HEK293 (cell line): ENCODE measurements around the gene PTGER1.
A peak's percentile ranks its signal among the peaks of the same experiment; 100 is the strongest.

Experiments
- CTCF ChIA-PET: fragments of 350-600 bp; formaldehyde crosslinking; extraction: SDS; loops from one replicate; lab custom pipeline; 2021; ENCODE audit warnings: antibody characterized with exemption; lab: Yijun Ruan, JAX
- POLR2A ChIA-PET: fragments of 300-600 bp; formaldehyde crosslinking; extraction: SDS; loops from one replicate; lab custom pipeline; 2020; ENCODE audit warnings: antibody characterized with exemption, inconsistent platforms; lab: Yijun Ruan, JAX
- H3K27ac ChIP-seq: fragments of 200-500 bp; sonication (Bioruptor generic); 2 replicates; pipeline ENCODE4 v1.5.1; 2014; ENCODE audit warnings: low read depth, low read length, control low read depth, inconsistent platforms; ENCODE audit errors: extremely low read depth
- H3K36me3 ChIP-seq, 2 experiments: fragments of 200-500 bp in 1 of 2; sonication (Bioruptor generic) in 1 of 2; 1 replicate in 1 of 2; 2 replicates in 1 of 2; pipeline ENCODE4 v1.5.1; 2014 to 2017; ENCODE audit warnings: inconsistent platforms in 2 of 2, low read length in 2 of 2; ENCODE audit not compliant: control insufficient read depth in 2 of 2, insufficient read depth in 1 of 2
- H3K4me1 ChIP-seq: fragments of 200-500 bp; sonication (Bioruptor generic); 2 replicates; pipeline ENCODE4 v1.5.1; 2014; ENCODE audit warnings: mild to moderate bottlenecking, low read length, inconsistent platforms; ENCODE audit not compliant: control insufficient read depth, insufficient read depth
- H3K4me3 ChIP-seq: 2 replicates; pipeline ENCODE4 v1.5.1; 2011; ENCODE audit warnings: low read depth, mild to moderate bottlenecking, control low read depth, low read length, moderate library complexity
- H3K9me3 ChIP-seq: fragments of 200-500 bp; sonication (Bioruptor generic); 2 replicates; pipeline ENCODE4 v1.5.1; 2014; ENCODE audit warnings: low read depth, low read length, inconsistent platforms; ENCODE audit not compliant: control insufficient read depth, insufficient read depth
- FEZF1 ChIP-seq: fragments of 450-650 bp; formaldehyde crosslinking; IDR thresholded peaks from 2 replicates; pipeline ENCODE4 v1.5.1; 2016; ENCODE audit warnings: missing biosample characterization, missing genetic modification characterization
- GLIS1 ChIP-seq: fragments of 450-650 bp; formaldehyde crosslinking; IDR thresholded peaks from 2 replicates; pipeline ENCODE4 v1.5.1; 2016; ENCODE audit warnings: missing biosample characterization, missing genetic modification characterization
- HOXA7 ChIP-seq: sonication (generic); formaldehyde crosslinking; IDR thresholded peaks from 2 replicates; pipeline ENCODE4 v1.8.1; 2022; ENCODE audit warnings: missing genetic modification reagents, borderline replicate concordance
- MEIS1 ChIP-seq: sonication (generic); formaldehyde crosslinking; IDR thresholded peaks from 2 replicates; pipeline ENCODE4 v1.8.1; 2022; ENCODE audit warnings: missing genetic modification reagents, mild to moderate bottlenecking, borderline replicate concordance
- OVOL3 ChIP-seq: fragments of 450-650 bp; formaldehyde crosslinking; IDR thresholded peaks from 2 replicates; pipeline ENCODE4 v1.5.1; 2016; ENCODE audit warnings: missing biosample characterization, missing genetic modification characterization
- SCRT2 ChIP-seq: fragments of 450-650 bp; formaldehyde crosslinking; IDR thresholded peaks from 2 replicates; pipeline ENCODE4 v1.5.1; 2016; ENCODE audit warnings: missing biosample characterization, missing genetic modification characterization
- SP2 ChIP-seq: fragments of 450-650 bp; formaldehyde crosslinking; IDR thresholded peaks from 2 replicates; pipeline ENCODE4 v1.5.1; 2016; ENCODE audit warnings: missing biosample characterization, missing genetic modification characterization
- SP7 ChIP-seq: fragments of 450-650 bp; formaldehyde crosslinking; IDR thresholded peaks from 2 replicates; pipeline ENCODE4 v1.5.1; 2016; ENCODE audit warnings: missing biosample characterization, missing genetic modification characterization
- ZBTB20 ChIP-seq: fragments of 450-650 bp; formaldehyde crosslinking; IDR thresholded peaks from 2 replicates; pipeline ENCODE4 v1.5.1; 2016; ENCODE audit warnings: missing biosample characterization, missing genetic modification characterization
- ZNF138 ChIP-seq: fragments of 450-650 bp; formaldehyde crosslinking; IDR thresholded peaks from 2 replicates; pipeline ENCODE4 v1.5.1; 2016; ENCODE audit warnings: missing biosample characterization, missing genetic modification characterization, borderline replicate concordance
- ZNF146 ChIP-seq: fragments of 450-650 bp; formaldehyde crosslinking; IDR thresholded peaks from 2 replicates; pipeline ENCODE4 v1.5.1; 2016; ENCODE audit warnings: missing biosample characterization, missing genetic modification characterization
- ZNF175 ChIP-seq: fragments of 450-650 bp; formaldehyde crosslinking; IDR thresholded peaks from 2 replicates; pipeline ENCODE4 v1.5.1; 2016; ENCODE audit warnings: missing biosample characterization, missing genetic modification characterization
- ZNF37A ChIP-seq: fragments of 450-650 bp; IDR thresholded peaks from 2 replicates; pipeline ENCODE4 v1.5.1; 2018; ENCODE audit warnings: missing biosample characterization, missing genetic modification characterization
- ZNF529 ChIP-seq: fragments of 450-650 bp; formaldehyde crosslinking; IDR thresholded peaks from 2 replicates; pipeline ENCODE4 v1.5.1; 2017; ENCODE audit warnings: missing genetic modification characterization, missing biosample characterization; ENCODE audit not compliant: insufficient replicate concordance
- ZNF670 ChIP-seq: fragments of 450-650 bp; formaldehyde crosslinking; IDR thresholded peaks from 2 replicates; pipeline ENCODE4 v1.5.1; 2016; ENCODE audit warnings: missing biosample characterization, missing genetic modification characterization, low read depth
- ZNF677 ChIP-seq: fragments of 450-650 bp; IDR thresholded peaks from 2 replicates; pipeline ENCODE4 v1.5.0; 2018; ENCODE audit warnings: missing biosample characterization, mild to moderate bottlenecking, missing genetic modification characterization, moderate library complexity
- ZNF701 ChIP-seq: fragments of 450-650 bp; formaldehyde crosslinking; IDR thresholded peaks from 2 replicates; pipeline ENCODE4 v1.5.1; 2016; ENCODE audit warnings: missing biosample characterization, missing genetic modification characterization
- ZNF707 ChIP-seq: fragments of 450-650 bp; formaldehyde crosslinking; IDR thresholded peaks from 2 replicates; pipeline ENCODE4 v1.5.1; 2016; ENCODE audit warnings: missing biosample characterization, missing genetic modification characterization
- ZNF76 ChIP-seq: fragments of 450-650 bp; formaldehyde crosslinking; IDR thresholded peaks from 2 replicates; pipeline ENCODE4; 2016; ENCODE audit warnings: low read depth, missing biosample characterization, missing genetic modification characterization, borderline replicate concordance
- ZNF837 ChIP-seq: fragments of 450-650 bp; formaldehyde crosslinking; IDR thresholded peaks from 2 replicates; pipeline ENCODE4 v1.5.1; 2016; ENCODE audit warnings: missing biosample characterization, missing genetic modification characterization
- ZSCAN30 ChIP-seq: fragments of 450-650 bp; IDR thresholded peaks from 2 replicates; pipeline ENCODE4 v1.5.1; 2018; ENCODE audit warnings: missing biosample characterization, mild to moderate bottlenecking, missing genetic modification characterization, moderate library complexity
- TF ChIP-seq, protein P1 (sequence below): fragments of 450-650 bp; formaldehyde crosslinking; IDR thresholded peaks from 2 replicates; pipeline ENCODE4 v1.5.1; 2016; ENCODE audit warnings: missing biosample characterization, missing genetic modification characterization
- TF ChIP-seq, protein P2 (sequence below): fragments of 450-650 bp; formaldehyde crosslinking; IDR thresholded peaks from 2 replicates; pipeline ENCODE4 v1.5.1; 2017; ENCODE audit warnings: missing biosample characterization, missing genetic modification characterization
- TF ChIP-seq, protein P3 (sequence below): fragments of 450-650 bp; formaldehyde crosslinking; IDR thresholded peaks from 2 replicates; pipeline ENCODE4 v1.5.1; 2016; ENCODE audit warnings: missing biosample characterization, missing genetic modification characterization, borderline replicate concordance
- TF ChIP-seq, protein P4 (sequence below): fragments of 450-650 bp; formaldehyde crosslinking; IDR thresholded peaks from 2 replicates; pipeline ENCODE4 v1.5.1; 2016; ENCODE audit warnings: missing biosample characterization, missing genetic modification characterization
- TF ChIP-seq, protein P5 (sequence below): fragments of 450-650 bp; IDR thresholded peaks from 2 replicates; pipeline ENCODE4 v1.5.1; 2018; ENCODE audit warnings: missing biosample characterization, mild to moderate bottlenecking, missing genetic modification characterization

The PTGER1 gene

DNA sequence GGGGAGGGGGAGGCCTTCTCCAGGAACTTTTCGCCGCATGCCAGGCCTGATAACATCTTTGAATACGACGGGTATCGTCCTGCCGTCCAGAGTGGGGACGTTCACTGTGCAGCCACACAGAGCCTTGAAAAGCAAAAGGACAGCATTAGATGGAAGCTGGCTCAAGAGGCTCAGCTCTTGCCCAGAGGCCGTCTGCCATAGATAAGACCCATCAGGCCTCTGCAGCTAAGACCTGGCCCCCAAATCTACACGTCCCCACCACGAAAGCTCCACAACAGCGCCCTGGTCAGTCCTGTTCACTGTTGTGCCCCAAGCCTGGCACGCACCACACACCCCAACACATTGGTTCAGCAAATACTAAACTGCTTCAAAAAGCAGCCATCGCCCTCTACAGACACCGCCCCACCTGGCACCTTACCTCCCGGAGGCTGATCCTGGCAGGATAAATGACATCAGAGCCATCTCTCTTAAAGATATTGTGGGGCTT lies 40.9 kb upstream of the PTGER1 start:
- peak overlapping the region; percentile 20; the same call in 1 of the 2 replicates for H3K27ac ChIP-seq
- peaks cover 3 to 39% of the 10 kb centered on the region in 2 experiments; a peak in 1 of 3 replicates for H3K36me3 ChIP-seq
- peak overlapping the region; percentile 24 for H3K4me3 ChIP-seq
- TF ChIP-seq OVOL3 (tag by site-specific recombination) (no peak), SP7 (tag by site-specific recombination) (no peak), ZNF76 (tag by site-specific recombination) (no peak), ZBTB20 (tag by site-specific recombination) (no peak), ZNF175 (tag by site-specific recombination) (no peak), ZNF37A (tag by site-specific recombination) (no peak), ZNF701 (tag by site-specific recombination) (no peak), GLIS1 (tag by site-specific recombination) (peak; percentile 30), MEIS1 (CRISPR knock-in tag) (no peak), HOXA7 (CRISPR knock-in tag) (no peak), ZNF837 (tag by site-specific recombination) (no peak)
- TF ChIP-seq, protein P1, sequence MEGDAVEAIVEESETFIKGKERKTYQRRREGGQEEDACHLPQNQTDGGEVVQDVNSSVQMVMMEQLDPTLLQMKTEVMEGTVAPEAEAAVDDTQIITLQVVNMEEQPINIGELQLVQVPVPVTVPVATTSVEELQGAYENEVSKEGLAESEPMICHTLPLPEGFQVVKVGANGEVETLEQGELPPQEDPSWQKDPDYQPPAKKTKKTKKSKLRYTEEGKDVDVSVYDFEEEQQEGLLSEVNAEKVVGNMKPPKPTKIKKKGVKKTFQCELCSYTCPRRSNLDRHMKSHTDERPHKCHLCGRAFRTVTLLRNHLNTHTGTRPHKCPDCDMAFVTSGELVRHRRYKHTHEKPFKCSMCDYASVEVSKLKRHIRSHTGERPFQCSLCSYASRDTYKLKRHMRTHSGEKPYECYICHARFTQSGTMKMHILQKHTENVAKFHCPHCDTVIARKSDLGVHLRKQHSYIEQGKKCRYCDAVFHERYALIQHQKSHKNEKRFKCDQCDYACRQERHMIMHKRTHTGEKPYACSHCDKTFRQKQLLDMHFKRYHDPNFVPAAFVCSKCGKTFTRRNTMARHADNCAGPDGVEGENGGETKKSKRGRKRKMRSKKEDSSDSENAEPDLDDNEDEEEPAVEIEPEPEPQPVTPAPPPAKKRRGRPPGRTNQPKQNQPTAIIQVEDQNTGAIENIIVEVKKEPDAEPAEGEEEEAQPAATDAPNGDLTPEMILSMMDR (tag by site-specific recombination): peak; percentile 28; the same call in 1 of the 2 replicates
- TF ChIP-seq, protein P2, sequence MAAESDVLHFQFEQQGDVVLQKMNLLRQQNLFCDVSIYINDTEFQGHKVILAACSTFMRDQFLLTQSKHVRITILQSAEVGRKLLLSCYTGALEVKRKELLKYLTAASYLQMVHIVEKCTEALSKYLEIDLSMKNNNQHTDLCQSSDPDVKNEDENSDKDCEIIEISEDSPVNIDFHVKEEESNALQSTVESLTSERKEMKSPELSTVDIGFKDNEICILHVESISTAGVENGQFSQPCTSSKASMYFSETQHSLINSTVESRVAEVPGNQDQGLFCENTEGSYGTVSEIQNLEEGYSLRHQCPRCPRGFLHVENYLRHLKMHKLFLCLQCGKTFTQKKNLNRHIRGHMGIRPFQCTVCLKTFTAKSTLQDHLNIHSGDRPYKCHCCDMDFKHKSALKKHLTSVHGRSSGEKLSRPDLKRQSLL (tag by site-specific recombination): no peak
- TF ChIP-seq, protein P3, sequence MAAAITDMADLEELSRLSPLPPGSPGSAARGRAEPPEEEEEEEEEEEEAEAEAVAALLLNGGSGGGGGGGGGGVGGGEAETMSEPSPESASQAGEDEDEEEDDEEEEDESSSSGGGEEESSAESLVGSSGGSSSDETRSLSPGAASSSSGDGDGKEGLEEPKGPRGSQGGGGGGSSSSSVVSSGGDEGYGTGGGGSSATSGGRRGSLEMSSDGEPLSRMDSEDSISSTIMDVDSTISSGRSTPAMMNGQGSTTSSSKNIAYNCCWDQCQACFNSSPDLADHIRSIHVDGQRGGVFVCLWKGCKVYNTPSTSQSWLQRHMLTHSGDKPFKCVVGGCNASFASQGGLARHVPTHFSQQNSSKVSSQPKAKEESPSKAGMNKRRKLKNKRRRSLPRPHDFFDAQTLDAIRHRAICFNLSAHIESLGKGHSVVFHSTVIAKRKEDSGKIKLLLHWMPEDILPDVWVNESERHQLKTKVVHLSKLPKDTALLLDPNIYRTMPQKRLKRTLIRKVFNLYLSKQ (tag by site-specific recombination): no peak
- TF ChIP-seq, protein P4, sequence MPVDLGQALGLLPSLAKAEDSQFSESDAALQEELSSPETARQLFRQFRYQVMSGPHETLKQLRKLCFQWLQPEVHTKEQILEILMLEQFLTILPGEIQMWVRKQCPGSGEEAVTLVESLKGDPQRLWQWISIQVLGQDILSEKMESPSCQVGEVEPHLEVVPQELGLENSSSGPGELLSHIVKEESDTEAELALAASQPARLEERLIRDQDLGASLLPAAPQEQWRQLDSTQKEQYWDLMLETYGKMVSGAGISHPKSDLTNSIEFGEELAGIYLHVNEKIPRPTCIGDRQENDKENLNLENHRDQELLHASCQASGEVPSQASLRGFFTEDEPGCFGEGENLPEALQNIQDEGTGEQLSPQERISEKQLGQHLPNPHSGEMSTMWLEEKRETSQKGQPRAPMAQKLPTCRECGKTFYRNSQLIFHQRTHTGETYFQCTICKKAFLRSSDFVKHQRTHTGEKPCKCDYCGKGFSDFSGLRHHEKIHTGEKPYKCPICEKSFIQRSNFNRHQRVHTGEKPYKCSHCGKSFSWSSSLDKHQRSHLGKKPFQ (tag by site-specific recombination): no peak
- ChIA-PET POLR2A (interaction anchor here (1.6 to 1.7 kb wide), 2 partner anchors 10 to 12 kb away, joined by 3 to 5 read pairs; no protein-coding TSS in a partner anchor), CTCF (interaction anchor here (0.7 to 1.1 kb wide), 2 partner anchors 16 to 31 kb away, joined by 3 read pairs; no protein-coding TSS in a partner anchor)
- no peaks in the 10 kb centered on the region for H3K9me3 ChIP-seq
- no peaks in the 10 kb centered on the region; the same call in 1 of the 2 replicates for H3K4me1 ChIP-seq

DNA sequence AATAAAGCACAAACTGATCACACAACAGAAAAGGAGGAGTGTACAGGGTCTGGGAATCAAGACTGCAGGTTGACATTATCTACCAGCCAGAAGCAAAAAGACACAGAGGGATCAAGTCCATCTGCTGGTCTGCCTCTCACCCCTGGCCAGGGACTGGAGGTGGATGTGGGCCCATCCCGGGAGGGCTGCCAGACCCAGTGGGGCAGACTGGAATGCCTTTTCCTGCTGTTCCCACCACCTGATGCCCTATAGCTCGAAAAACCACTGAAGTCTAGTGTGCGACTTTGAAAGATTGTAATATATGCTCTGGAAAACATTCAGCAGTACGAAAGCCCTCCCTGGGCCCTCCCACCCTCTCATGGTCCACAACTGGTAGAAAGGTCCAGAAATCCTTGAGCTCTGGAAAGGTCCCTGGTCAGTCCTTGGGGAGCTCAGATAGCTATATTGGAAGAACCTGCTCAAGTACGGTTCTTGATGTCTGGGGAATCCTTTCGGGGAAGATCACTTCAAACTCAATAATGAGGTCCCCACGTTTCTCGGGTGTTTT lies 40.4 kb upstream of the PTGER1 start:
- Histone ChIP-seq H3K27ac (peak overlapping the region; percentile 20; the same call in 1 of the 2 replicates), H3K4me1 (no peaks in the 10 kb centered on the region; the same call in 1 of the 2 replicates), H3K36me3 (peaks cover 3 to 39% of the 10 kb centered on the region in 2 experiments; a peak in 1 of 3 replicates), H3K4me3 (no peak overlapping the region; the same call in 1 of the 2 replicates), H3K9me3 (no peaks in the 10 kb centered on the region)
- ChIA-PET CTCF (interaction anchor here (0.7 to 1.1 kb wide), 2 partner anchors 18 to 30 kb away, joined by 3 read pairs; no protein-coding TSS in a partner anchor), POLR2A (interaction anchor here (1.6 to 1.7 kb wide), 2 partner anchors 9 to 12 kb away, joined by 3 to 5 read pairs; no protein-coding TSS in a partner anchor)
- TF ChIP-seq, protein P5, sequence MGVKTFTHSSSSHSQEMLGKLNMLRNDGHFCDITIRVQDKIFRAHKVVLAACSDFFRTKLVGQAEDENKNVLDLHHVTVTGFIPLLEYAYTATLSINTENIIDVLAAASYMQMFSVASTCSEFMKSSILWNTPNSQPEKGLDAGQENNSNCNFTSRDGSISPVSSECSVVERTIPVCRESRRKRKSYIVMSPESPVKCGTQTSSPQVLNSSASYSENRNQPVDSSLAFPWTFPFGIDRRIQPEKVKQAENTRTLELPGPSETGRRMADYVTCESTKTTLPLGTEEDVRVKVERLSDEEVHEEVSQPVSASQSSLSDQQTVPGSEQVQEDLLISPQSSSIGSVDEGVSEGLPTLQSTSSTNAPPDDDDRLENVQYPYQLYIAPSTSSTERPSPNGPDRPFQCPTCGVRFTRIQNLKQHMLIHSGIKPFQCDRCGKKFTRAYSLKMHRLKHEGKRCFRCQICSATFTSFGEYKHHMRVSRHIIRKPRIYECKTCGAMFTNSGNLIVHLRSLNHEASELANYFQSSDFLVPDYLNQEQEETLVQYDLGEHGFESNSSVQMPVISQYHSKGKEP: no peak
- no peak for TF ChIP-seq ZNF37A (tag by site-specific recombination)
- no peak for TF ChIP-seq ZNF670 (tag by site-specific recombination)
- TF ChIP-seq ZNF76 (tag by site-specific recombination): no peak
- TF ChIP-seq ZNF146 (tag by site-specific recombination): no peak
- TF ChIP-seq ZNF138 (tag by site-specific recombination): no peak
- TF ChIP-seq FEZF1 (tag by site-specific recombination): no peak
- TF ChIP-seq ZBTB20 (tag by site-specific recombination): no peak
- TF ChIP-seq ZNF529 (tag by site-specific recombination): no peak
- TF ChIP-seq ZSCAN30 (tag by site-specific recombination): no peak
- no peak for TF ChIP-seq ZNF707 (tag by site-specific recombination)
- TF ChIP-seq ZNF677: no peak
- TF ChIP-seq SCRT2: no peak
- no peak for TF ChIP-seq SP2
